KBM-7 (cell line): ENCODE measurements around the gene VCAN.

Experiments used
- DNase-seq: peaks from one replicate; pipeline ENCODE4 v3.0.0-alpha.2; 2015
- in situ Hi-C: fragments of 300-500 bp; cut with MboI; formaldehyde crosslinking; loops from 2 replicates; pipeline ENCODE4 v1.14.3; 2020; ENCODE audit warnings: low sequenced_read_pairs, low pct_unique_long_range_greater_than_20kb, mixed read lengths

Gene VCAN

GRCh38 chr5:83523929-83524328 is 52.4 kb downstream of the VCAN start:
- DNase-seq = no peak
- in situ Hi-C loops = no loop called here

- in situ Hi-C loops = no loop called here
- no peak for DNase-seq
These were observed 52.8 kb downstream of the VCAN start for GRCh38 chr5:83524345-83524744.

- no peak for DNase-seq
- in situ Hi-C loops = no loop called here
These were observed 53.4 kb downstream of the VCAN start for GRCh38 chr5:83524991-83525390.

- DNase-seq = no peak
- in situ Hi-C loops = no loop called here
These were observed 54.7 kb downstream of the VCAN start for GRCh38 chr5:83526289-83526688.

GRCh38 chr5:83527221-83527620 is 55.7 kb downstream of the VCAN start:
- DNase-seq = peak; percentile 5
- in situ Hi-C loops = no loop called here

- DNase-seq = no peak
- in situ Hi-C loops = no loop called here
These were observed 56.3 kb downstream of the VCAN start for GRCh38 chr5:83527722-83528438.

- in situ Hi-C loops = no loop called here
- no peak for DNase-seq
These were observed 56.9 kb downstream of the VCAN start for GRCh38 chr5:83528439-83528769.

- DNase-seq = no peak
- in situ Hi-C loops = no loop called here
These were observed 58.6 kb downstream of the VCAN start for GRCh38 chr5:83530193-83530592.

- in situ Hi-C loops = no loop called here
These were observed 60.1 kb downstream of the VCAN start for GRCh38 chr5:83531661-83532060.

GRCh38 chr5:83538786-83539462 is 67.4 kb downstream of the VCAN start:
- in situ Hi-C loops = no loop called here
- DNase-seq = no peak

More at GRCh38 chr5:83531661-83532060, 60.1 kb downstream of the VCAN start:
- no peak for DNase-seq

- no peak for DNase-seq
- in situ Hi-C loops = no loop called here
These were observed 67.9 kb downstream of the VCAN start for GRCh38 chr5:83539463-83539790.

GRCh38 chr5:83540105-83540504 is 68.6 kb downstream of the VCAN start:
- DNase-seq = no peak
- in situ Hi-C loops = no loop called here

GRCh38 chr5:83540783-83541182 is 69.2 kb downstream of the VCAN start:
- in situ Hi-C loops = no loop called here

GRCh38 chr5:83542839-83543238 is 71.3 kb downstream of the VCAN start:
- in situ Hi-C loops = no loop called here
- no peak for DNase-seq

More at GRCh38 chr5:83540783-83541182, 69.2 kb downstream of the VCAN start:
- DNase-seq = no peak

GRCh38 chr5:83543898-83544297 is 72.4 kb downstream of the VCAN start:
- DNase-seq = no peak
- in situ Hi-C loops = no loop called here

- in situ Hi-C loops = no loop called here
- DNase-seq = no peak
These were observed 75.6 kb downstream of the VCAN start for GRCh38 chr5:83547161-83547560.

- no peak for DNase-seq
- in situ Hi-C loops = no loop called here
These were observed 76.3 kb downstream of the VCAN start for GRCh38 chr5:83547889-83548288.

- no peak for DNase-seq
- in situ Hi-C loops = no loop called here
These were observed 77.0 kb downstream of the VCAN start for GRCh38 chr5:83548581-83548980.

- in situ Hi-C loops = no loop called here
- no peak for DNase-seq
These were observed 77.5 kb downstream of the VCAN start for GRCh38 chr5:83549076-83549475.

- in situ Hi-C loops = loop anchor here (25.0 kb wide), 1 partner anchor 1212 kb away; no protein-coding TSS in a partner anchor
- DNase-seq = no peak
These were observed 78.1 kb downstream of the VCAN start for GRCh38 chr5:83549674-83550073.

- DNase-seq = no peak
- in situ Hi-C loops = loop anchor here (25.0 kb wide), 1 partner anchor 1215 kb away; no protein-coding TSS in a partner anchor
These were observed 80.3 kb downstream of the VCAN start for GRCh38 chr5:83551821-83552220.
